Sigmoid colon (tissue), 7 donors: Measurements from ENCODE around the gene RPL23. TPM values are rescaled to one million over a fixed set of nuclear protein-coding genes. Genes with fewer than 3 reads are reported as not detected.

ENCODE experiments used
- DNase-seq: peaks from one replicate; pipeline ENCODE4 v3.0.0-alpha.2; 2019
- H3K27ac ChIP-seq, 4 donors: fragments of 200-600 bp; sonication (generic); one replicate each; pipeline ENCODE4 v1.5.1; 2016 to 2019; ENCODE audit warnings: mild to moderate bottlenecking in 1 of 4
- H3K27me3 ChIP-seq, 3 donors: fragments of 200-600 bp; sonication (generic); one replicate each; pipeline ENCODE4 v1.5.1; 2019; ENCODE audit warnings: mild to moderate bottlenecking in 1 of 3
- H3K36me3 ChIP-seq, 4 donors: fragments of 200-600 bp; sonication (generic); one replicate each; pipeline ENCODE4 v1.5.1; 2016 to 2019
- H3K4me1 ChIP-seq, 4 donors: fragments of 200-600 bp; sonication (generic); one replicate each; pipeline ENCODE4 v1.5.1; 2017 to 2019
- H3K4me3 ChIP-seq, 4 donors: fragments of 200-600 bp; sonication (generic); one replicate each; pipeline ENCODE4 v1.5.1; 2017 to 2019; ENCODE audit warnings: mild to moderate bottlenecking in 2 of 4, moderate library complexity in 1 of 4
- H3K9me3 ChIP-seq, 4 donors: fragments of 200-600 bp in 3 of 4; sonication (generic) in 3 of 4; one replicate each; pipeline versions ENCODE4 v1.5.1 to v1.6.1; 2013 to 2019
- CTCF ChIP-seq, 4 experiments: fragments of 450-650 bp in 3 of 4; fragments of 200-600 bp in 1 of 4; IDR thresholded peaks; one replicate each; pipeline ENCODE4 v1.5.1; 2016 to 2019; ENCODE audit warnings: antibody characterized with exemption in 4 of 4, mild to moderate bottlenecking in 3 of 4, moderate library complexity in 2 of 4
- EP300 ChIP-seq, 4 donors: sonication (generic); formaldehyde crosslinking; IDR thresholded peaks; one replicate each; pipeline ENCODE4 v1.6.1; 2017; ENCODE audit warnings: antibody characterized with exemption in 4 of 4
- POLR2A ChIP-seq, 2 donors: fragments of 450-650 bp; IDR thresholded peaks; one replicate each; pipeline ENCODE4 v1.6.1; 2016; ENCODE audit warnings: antibody characterized with exemption in 2 of 2, mild to moderate bottlenecking in 2 of 2, moderate library complexity in 2 of 2
- POLR2AphosphoS5 ChIP-seq, 4 donors: sonication (generic); formaldehyde crosslinking; IDR thresholded peaks; one replicate each; pipeline ENCODE4 v1.6.1; 2017; ENCODE audit warnings: antibody characterized with exemption in 4 of 4
- WGBS, 2 donors: extraction: QIAGEN DNeasy Blood & Tissue Kit; methylation state at CpG; one replicate each; pipeline ENCODE4 v1.1.7; 2013; 5-methylcytosine and 5-hydroxymethylcytosine counted together
- intact Hi-C: fragments of 100-400 bp; cut with DNase I; formaldehyde crosslinking; loops from one replicate; pipeline ENCODE4 v1.15.1; 2023
- polyA plus RNA-seq, 3 donors: library from polyadenylated mRNA; stranded (reverse); fragments of 200-250 nt; gene quantifications; one replicate each; pipeline ENCODE4 v1.2.3, GENCODE V29; 2013
- total RNA-seq, 4 donors: library from RNA; depleted of rRNA; stranded (reverse); fragments of >200 nt; gene quantifications; one replicate each; pipeline ENCODE4 v1.1.0, GENCODE V29; 2016
- donor health status: healthy with polysubstance abuse.
- donor health status: Bipolar disorder and iron deficiency.
- donor health status: healthy.

The RPL23 gene
- total and polyA plus RNA-seq, 7 donors = 1,692 to 3,780 (median 2,683) TPM

GRCh38 chr17:38867968-38868816, 14.7 kb upstream of the RPL23 start:
- peak; percentile 83 for DNase-seq
- TF ChIP-seq EP300 (IDR thresholded peaks at IDR 0.05) = no peak
- TF ChIP-seq POLR2AphosphoS5 (IDR thresholded peaks at IDR 0.05) = peak in 2 of 4 donors; percentile 3 to 26
- TF ChIP-seq CTCF (IDR thresholded peaks at IDR 0.05) = no peak
- TF ChIP-seq POLR2A (IDR thresholded peaks at IDR 0.05) = no peak
- 13 to 22% methylated on average over 25 of the region's 25 CpGs for WGBS, 2 donors
- Histone ChIP-seq H3K36me3 (no peaks in the 10 kb centered on the region), H3K4me3 (peak overlapping the region in 3 of 4 donors; percentile 71 to 93 (median 89)), H3K9me3 (no peaks in the 10 kb centered on the region), H3K27me3 (no peaks in the 10 kb centered on the region), H3K4me1 (peaks cover 0 to 43% (median 26%) of the 10 kb centered on the region in 4 donors), H3K27ac (peak overlapping the region; percentile 95 to 99 (median 97))
- intact Hi-C loops = loop anchor here (5.0 kb wide), 1 partner anchor 284 kb away; the partner anchor contains the start of gene PLXDC1

- peak overlapping the region in 3 of 4 donors; percentile 11 to 93 (median 89) for H3K4me3 ChIP-seq
- H3K4me1 ChIP-seq = peaks cover 0 to 35% (median 18%) of the 10 kb centered on the region in 4 donors
- H3K36me3 ChIP-seq = no peaks in the 10 kb centered on the region
- TF ChIP-seq EP300 (IDR thresholded peaks at IDR 0.05) (no peak), CTCF (IDR thresholded peaks at IDR 0.05) (peak in 1 of 4 experiments; percentile 24)
- H3K27me3 ChIP-seq = no peaks in the 10 kb centered on the region
- no peaks in the 10 kb centered on the region for H3K9me3 ChIP-seq
- H3K27ac ChIP-seq = peak overlapping the region; percentile 95 to 99 (median 97)
- WGBS, 2 donors = 28 to 36% methylated on average over 31 of the region's 31 CpGs
- intact Hi-C loops = loop anchor here (5.0 kb wide), 1 partner anchor 285 kb away; the partner anchor contains the start of gene PLXDC1
- peak; percentile 80 for DNase-seq
Observed at GRCh38 chr17:38867179-38867967, 13.9 kb upstream of the RPL23 start.

- DNase-seq = no peak
- intact Hi-C loops = loop anchor here (5.0 kb wide), 1 partner anchor 287 kb away; the partner anchor contains the start of gene PLXDC1
- H3K4me3 ChIP-seq = no peak overlapping the region
- H3K36me3 ChIP-seq = no peaks in the 10 kb centered on the region
- TF ChIP-seq EP300 (IDR thresholded peaks at IDR 0.05) (no peak), POLR2A (IDR thresholded peaks at IDR 0.05) (no peak), POLR2AphosphoS5 (IDR thresholded peaks at IDR 0.05) (no peak), CTCF (IDR thresholded peaks at IDR 0.05) (no peak)
- no peaks in the 10 kb centered on the region for H3K9me3 ChIP-seq
- H3K27me3 ChIP-seq = no peaks in the 10 kb centered on the region
- no peak overlapping the region for H3K27ac ChIP-seq
- 57 to 76% methylated on average over 11 of the region's 11 CpGs for WGBS, 2 donors
- peaks cover 0 to 19% (median 5%) of the 10 kb centered on the region in 4 donors for H3K4me1 ChIP-seq
Observed at GRCh38 chr17:38864636-38865398, 11.3 kb upstream of the RPL23 start.

GRCh38 chr17:38861399-38861843, 7.9 kb upstream of the RPL23 start:
- intact Hi-C loops = no loop called here
- TF ChIP-seq CTCF (IDR thresholded peaks at IDR 0.05) = no peak
- TF ChIP-seq POLR2AphosphoS5 (IDR thresholded peaks at IDR 0.05) = no peak
- TF ChIP-seq POLR2A (IDR thresholded peaks at IDR 0.05) = no peak
- no peak for TF ChIP-seq EP300 (IDR thresholded peaks at IDR 0.05)
- Histone ChIP-seq H3K27me3 (no peaks in the 10 kb centered on the region), H3K4me3 (no peak overlapping the region), H3K9me3 (no peaks in the 10 kb centered on the region), H3K36me3 (no peaks in the 10 kb centered on the region), H3K4me1 (no peaks in the 10 kb centered on the region), H3K27ac (no peak overlapping the region)
- DNase-seq = no peak
- WGBS, 2 donors = 32 to 39% methylated on average over 8 of the region's 8 CpGs
